ENCODE measurements around the gene GDF11.

Gene GDF11

DNA sequence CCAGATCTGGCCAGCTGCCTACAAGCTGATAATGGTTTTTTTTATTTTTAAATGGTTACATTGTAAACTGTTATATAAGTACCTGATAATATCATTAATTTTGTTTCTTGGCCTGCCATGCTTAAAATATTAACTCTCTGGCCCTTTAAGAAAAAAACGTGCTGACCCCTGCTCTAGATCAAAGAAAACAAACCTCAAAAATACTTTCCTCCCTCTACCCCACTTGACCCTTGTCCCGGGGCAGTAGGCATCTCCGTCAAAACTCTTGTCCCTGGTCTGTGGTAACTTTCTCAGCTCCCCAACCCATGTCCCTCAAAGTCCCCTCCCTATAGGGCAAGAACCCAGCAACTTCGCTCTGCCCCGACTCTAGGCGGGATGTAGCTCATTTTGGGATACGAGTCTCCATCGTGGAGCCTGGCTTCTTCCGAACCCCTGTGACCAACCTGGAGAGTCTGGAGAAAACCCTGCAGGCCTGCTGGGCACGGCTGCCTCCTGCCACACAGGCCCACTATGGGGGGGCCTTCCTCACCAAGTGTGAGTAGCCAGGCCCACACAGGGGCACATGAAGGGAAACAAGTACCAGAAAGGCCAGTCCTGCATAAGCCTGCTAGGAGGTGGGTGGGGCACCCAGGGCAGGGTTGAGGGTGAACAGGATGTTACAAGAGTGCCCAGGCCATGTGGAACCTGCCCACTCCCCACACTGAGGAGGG, 19.3 kb upstream of the GDF11 start:
- no peak for DNase-seq (ENCODE audit: low read depth)

DNA sequence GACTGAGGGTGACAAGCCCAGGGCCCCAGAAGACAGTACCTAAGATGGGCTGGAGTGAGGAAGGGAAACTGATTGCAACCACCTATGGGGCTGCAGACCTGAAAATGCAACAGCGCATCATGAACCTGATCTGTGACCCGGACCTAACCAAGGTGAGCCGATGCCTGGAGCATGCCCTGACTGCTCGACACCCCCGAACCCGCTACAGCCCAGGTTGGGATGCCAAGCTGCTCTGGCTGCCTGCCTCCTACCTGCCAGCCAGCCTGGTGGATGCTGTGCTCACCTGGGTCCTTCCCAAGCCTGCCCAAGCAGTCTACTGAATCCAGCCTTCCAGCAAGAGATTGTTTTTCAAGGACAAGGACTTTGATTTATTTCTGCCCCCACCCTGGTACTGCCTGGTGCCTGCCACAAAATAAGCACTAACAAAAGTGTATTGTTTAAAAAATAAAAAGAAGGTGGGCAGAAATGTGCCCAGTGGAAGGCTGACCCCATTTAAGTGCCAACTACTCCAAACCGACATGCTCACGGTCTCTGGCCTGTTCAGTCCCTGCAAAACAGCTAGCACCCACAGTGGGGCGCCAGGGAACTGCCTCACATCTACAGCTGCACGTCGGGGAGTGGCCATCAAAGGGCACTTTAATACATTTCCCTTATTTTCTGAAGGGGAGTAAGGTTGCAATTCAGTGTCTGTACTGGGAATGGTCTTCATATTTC, 18.5 kb upstream of the GDF11 start:
- DNase-seq (ENCODE audit: low read depth), result peak; percentile 45

DNA sequence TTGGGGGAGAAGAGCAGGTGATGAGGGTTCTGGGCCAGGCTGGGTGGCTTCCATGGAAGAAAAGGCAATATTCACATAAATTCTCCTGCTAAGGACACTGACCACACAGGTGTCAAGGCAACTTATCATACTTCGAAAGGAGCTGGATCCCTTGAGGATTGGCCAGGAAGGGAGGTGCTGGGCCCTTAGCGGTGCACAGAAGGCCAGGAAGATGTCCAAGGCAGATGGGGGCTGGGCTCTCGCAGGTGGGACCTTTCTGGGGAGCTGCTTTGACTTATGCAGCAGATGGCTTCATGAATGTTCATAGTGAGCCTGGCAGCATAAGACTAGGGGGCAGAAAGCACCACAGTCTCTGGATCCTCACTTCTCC, 18.0 kb upstream of the GDF11 start:
- DNase-seq (ENCODE audit: low read depth), result no peak

- DNase-seq (ENCODE audit: low read depth), result no peak
Observed at GRCh38 chr12:55725556-55725955, 17.4 kb upstream of the GDF11 start.

DNA sequence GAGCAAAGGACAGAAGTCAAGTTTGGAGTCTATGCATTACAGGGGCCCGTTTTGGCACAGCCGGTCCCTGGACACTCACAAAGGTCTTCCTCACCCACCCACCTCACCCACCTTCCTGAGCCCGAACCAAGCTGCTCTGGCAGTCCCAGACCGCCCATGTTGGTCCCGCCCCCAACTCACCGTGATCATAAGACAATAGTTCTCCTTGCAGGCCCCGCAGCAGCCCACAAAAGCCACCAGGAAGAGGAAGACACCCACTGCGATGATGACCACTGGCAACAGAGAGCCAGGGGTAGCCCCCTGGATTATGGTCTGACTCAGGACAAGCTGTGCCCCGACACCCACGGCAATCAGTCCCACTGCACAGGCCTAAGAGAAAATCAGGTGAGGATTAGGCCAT, 16.0 kb upstream of the GDF11 start:
- DNase-seq (ENCODE audit: low read depth), result no peak

GRCh38 chr12:55727643-55728185, 15.2 kb upstream of the GDF11 start:
- no peak for DNase-seq (ENCODE audit: low read depth)

GRCh38 chr12:55728186-55728938, 14.6 kb upstream of the GDF11 start:
- DNase-seq (ENCODE audit: low read depth), result no peak

- peak; percentile 29 for DNase-seq (ENCODE audit: low read depth)
Observed at GRCh38 chr12:55728939-55729818, 13.7 kb upstream of the GDF11 start, which contains the start of gene CD63. Gene CD63, minus strand, starts transcription at chr12:55729009. Its CDS starts 668 bp downstream, at chr12:55728341.

DNA sequence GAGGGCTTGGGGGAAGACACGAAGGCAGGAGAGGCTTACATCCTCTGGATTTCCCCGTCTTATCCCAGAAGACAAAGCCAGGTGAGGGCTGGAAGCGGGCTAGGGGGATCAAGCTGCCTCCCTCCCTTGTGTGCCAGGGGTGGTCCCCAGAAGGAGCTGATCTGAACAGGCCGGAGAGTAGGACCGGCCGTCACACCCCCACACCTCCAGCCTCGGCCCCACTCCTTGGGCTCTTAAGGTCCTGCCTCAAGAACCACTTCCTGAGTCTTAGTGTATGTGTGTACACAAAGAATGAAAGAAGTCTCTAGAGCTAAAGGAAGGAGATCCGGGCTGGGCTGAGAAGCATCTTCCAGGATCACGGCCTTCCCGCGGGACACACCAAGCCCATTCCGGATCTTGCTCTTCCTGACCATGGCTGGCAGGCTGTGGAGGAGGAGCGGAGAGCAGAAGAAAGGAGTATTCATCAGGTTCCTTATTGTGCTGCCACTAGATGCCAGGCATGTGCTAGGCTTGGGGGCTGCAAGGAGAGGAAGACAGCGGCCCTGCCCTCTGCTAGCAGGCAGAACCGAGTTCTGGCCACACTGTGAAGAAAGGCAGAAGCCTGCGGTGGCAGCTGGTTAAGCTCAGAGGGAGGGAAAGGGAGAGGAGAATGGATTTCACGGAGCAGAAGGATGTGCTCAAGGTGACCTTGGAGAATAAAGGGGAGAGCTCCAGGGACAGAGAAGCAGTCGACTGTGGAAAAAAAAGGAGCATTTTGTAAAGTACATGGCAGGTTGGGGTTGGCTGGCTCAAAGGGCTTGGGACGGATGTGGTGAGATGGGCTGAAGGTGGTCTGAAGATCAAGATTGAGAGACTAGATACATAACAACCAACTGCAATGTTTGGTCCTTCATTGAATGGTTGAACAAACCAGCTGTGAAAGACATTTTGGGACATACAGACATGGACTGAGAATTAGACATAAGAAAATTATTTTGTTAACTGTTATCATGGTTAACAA, 12.8 kb upstream of the GDF11 start:
- DNase-seq (ENCODE audit: low read depth), result no peak

DNA sequence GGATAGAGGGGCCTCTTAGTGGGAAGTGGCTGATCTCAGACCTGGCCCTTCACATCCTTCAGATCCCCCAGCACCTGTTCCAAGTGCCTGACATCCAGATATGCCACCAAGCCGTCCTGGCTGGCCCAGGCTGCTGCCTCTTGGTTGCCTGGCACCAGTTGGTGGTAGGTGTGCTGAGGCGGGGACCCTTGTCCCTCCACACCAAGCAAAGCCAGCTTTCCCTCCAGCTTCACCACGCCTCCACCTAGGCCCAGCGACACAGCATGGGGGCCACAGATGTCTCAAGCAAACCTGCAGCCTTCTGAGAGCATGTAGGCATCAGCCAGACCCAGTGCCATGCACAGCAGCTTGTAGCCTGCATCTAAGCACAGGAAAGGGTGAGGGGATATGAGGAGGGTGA, 10.6 kb upstream of the GDF11 start:
- DNase-seq (ENCODE audit: low read depth), result no peak

DNA sequence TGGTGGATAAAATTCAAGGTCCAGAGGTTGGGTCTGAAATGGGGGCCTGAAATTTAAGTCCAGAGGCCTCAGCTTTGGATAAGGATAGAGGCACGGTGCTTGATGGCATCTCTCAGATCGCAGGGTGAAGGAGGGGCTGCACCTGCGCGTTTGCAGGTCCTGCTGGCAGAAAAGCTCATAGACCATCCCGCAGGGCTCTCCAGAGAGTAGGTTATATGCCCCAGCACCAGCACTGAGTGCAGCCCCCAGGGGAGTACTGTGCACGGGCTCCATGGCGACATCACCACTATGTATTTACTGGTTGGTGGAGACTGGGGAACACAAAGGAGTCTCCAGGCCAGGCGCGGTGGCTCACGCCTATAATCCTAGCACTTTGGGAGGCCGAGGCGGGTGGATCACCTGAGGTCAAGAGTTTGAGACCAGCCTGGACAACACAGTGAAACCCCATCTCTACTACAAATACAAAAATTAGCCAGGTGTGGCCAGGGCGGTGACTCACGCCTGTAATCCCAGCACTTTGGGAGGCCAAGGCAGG, 9.8 kb upstream of the GDF11 start:
- DNase-seq (ENCODE audit: low read depth), result no peak

DNA sequence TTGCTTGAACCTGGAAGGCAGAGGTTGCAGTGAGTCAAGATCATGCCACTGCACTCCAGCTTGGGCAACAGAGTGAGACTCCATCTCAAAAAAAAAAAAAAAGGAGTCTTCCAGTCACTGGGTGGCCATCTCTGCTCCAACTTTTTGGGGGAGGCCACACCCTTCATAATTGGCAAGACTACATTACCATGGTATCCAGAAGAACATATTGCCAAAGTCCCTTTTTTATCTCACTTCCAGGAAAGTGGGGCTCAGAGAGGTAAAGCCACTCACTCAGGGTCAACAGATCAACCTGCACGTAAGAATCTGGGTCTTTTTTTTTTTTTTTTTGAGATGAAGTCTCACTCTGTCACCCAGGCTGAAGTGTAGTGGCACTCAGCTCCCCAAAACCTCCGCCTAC, 9.1 kb upstream of the GDF11 start:
- no peak for DNase-seq (ENCODE audit: low read depth)

DNA sequence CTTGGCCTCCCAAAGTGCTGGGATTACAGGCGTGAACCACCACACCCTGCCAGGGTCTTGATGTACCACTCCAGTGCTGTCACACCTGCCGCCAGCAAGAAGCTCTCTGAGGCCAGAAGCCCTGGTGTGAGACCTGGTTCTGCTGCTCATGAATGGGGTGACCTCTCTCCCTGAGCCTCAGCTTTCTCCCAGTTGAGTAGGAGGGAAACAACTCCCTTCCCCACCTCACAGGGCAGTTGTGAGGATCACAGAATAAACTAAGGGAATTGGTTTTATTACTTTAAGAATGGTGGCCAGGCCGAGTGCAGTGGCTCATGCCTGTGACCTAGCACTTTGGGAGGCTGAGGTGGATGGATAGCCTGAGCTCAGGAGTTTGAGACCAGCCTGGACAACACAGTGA, 8.3 kb upstream of the GDF11 start:
- DNase-seq (ENCODE audit: low read depth), result no peak

GRCh38 chr12:55736076-55736475, 6.8 kb upstream of the GDF11 start:
- no peak for DNase-seq (ENCODE audit: low read depth)

GRCh38 chr12:55736780-55737580, 5.9 kb upstream of the GDF11 start:
- DNase-seq (ENCODE audit: low read depth), result peak; percentile 30

DNA sequence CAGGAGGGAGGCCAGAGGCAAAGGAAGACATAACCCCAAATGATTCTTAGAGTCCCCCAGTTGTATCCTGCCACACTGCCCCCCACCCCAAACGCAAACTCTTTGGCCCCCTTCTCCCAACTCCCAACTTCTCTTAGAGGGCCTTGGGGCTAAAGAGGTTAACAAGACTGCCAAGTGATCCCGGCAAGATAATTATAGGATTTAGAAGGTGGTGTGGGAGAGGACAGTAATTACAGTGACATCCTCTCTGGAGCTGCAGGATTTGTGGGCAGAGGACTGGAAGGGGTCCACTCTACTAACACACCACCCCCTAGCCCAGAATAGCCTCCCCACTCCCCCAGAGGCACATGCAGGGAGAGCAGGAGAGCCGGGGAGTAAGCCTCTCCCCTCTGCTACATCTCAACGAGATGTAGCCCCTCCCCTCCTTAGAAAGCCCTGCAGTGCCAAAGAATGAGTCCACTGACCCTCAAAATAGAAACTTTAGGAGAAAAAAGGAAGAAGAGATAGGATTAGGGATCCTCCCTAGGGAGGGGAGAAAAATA, 5.3 kb upstream of the GDF11 start:
- no peak for DNase-seq (ENCODE audit: low read depth)

GRCh38 chr12:55738123-55739024, 4.5 kb upstream of the GDF11 start:
- peak; percentile 59 for DNase-seq (ENCODE audit: low read depth)

DNA sequence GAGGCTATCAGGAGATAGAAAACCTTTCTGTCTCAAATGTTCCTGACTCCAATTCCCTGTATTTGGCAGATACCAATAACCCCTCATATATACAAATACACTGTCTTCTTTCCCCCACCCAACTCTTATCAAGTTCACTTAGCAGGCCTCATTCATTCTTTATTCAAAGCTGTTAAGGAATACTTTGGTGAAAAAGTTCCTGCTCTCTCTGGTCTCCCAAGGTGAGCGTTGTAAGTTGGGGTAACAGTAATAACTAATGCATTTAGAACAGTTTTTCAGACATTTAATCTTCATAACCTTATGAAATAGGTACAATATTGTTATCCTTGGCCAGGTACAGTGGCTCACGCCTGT, 3.9 kb upstream of the GDF11 start:
- DNase-seq (ENCODE audit: low read depth), result no peak

Data from T follicular helper cell (primary cell).